LNCAP (cell line): Measurements from ENCODE around the gene ARL3.

Source experiments
- TF ChIP-seq, protein P1 (sequence below): fragments of 450-650 bp; IDR thresholded peaks from 2 replicates; pipeline ENCODE4 v1.5.1; 2017; ENCODE audit warnings: mild to moderate bottlenecking

Gene ARL3

DNA sequence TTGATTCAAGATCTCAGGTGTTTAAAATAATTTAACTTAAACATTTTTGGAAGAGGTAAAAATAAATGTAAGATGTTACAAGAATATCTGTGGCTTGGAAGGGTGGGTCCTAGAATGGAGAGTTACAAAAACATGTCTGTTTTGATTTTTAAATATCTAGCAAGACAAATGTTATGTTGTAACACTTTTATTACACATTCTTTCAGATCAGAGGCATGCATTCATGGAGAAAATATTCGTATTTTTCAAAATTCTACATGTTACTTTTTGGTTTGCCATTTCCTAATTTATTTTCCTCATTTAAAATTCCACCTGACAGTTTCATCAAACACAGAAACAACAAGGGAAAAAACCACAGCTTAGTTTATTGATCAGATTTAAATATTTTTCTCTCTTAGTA, 39.5 kb upstream of the ARL3 start:
- TF ChIP-seq, protein P1, sequence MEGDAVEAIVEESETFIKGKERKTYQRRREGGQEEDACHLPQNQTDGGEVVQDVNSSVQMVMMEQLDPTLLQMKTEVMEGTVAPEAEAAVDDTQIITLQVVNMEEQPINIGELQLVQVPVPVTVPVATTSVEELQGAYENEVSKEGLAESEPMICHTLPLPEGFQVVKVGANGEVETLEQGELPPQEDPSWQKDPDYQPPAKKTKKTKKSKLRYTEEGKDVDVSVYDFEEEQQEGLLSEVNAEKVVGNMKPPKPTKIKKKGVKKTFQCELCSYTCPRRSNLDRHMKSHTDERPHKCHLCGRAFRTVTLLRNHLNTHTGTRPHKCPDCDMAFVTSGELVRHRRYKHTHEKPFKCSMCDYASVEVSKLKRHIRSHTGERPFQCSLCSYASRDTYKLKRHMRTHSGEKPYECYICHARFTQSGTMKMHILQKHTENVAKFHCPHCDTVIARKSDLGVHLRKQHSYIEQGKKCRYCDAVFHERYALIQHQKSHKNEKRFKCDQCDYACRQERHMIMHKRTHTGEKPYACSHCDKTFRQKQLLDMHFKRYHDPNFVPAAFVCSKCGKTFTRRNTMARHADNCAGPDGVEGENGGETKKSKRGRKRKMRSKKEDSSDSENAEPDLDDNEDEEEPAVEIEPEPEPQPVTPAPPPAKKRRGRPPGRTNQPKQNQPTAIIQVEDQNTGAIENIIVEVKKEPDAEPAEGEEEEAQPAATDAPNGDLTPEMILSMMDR = no peak

DNA sequence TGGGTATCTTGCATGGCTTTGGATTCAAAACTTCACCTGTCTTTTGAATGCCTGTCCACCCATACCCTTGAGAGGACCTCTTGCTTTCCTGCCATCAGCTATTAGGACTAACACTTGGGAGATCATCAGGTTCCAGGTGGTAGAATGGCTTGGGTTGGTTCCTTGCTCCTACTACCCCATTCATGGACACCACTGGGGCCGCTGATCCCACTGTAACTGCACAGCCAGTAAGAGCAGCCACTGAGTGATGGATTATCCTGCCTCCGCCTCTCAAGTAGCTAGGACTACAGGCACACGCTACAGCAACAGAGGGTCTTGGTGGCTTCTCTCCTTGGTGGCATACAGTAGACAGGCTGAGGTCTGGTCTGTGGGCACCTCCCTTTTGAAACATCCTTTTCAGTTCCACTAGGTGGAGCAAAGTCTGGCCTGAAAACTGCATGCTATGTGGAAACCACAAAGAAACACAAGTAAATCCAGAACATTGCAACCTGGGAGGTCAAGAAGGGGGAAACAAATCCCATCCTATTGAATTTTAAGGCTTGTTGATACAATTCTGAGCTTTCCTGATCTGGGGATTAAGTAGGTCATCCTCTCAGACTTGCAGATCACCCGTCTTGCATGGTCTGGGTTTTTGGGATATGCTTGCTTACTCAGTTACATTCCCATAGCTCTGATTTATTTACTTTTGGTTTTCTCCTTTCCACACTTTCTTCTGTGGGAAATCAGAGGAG, 38.9 kb upstream of the ARL3 start:
- TF ChIP-seq, protein P1 = peak; percentile 54

DNA sequence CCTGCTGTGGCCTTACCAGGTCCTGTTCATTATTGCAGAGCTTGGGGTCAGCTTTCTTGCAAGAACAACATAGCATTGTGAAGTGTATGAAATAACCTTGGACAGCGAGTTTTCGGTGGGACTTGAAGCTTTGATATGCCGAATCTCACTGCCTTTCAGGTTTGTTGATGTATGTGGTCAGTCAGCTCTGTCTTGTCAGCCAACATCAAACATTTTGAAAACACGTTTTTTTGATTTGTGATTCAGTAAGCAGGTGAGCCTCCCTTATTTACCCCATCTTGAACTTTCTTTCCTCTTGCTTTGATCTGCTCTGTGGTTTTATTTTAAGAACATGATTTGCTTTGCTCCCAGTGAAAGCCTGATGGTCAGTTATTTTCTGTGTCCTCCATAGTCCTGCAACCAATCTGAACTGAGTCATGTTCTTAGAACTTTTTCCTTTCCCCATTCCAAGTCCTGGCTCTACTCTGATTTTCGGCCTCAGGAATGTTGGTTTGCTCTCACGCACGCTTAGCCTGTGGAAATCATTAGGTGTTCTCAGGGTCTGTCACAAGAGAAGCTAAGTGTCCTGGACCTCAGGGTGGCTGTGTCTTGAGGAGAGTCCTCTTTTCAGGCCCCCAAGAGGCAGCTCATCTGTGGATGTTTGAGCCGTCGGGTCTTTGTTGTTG, 38.2 kb upstream of the ARL3 start:
- TF ChIP-seq, protein P1 = no peak

DNA sequence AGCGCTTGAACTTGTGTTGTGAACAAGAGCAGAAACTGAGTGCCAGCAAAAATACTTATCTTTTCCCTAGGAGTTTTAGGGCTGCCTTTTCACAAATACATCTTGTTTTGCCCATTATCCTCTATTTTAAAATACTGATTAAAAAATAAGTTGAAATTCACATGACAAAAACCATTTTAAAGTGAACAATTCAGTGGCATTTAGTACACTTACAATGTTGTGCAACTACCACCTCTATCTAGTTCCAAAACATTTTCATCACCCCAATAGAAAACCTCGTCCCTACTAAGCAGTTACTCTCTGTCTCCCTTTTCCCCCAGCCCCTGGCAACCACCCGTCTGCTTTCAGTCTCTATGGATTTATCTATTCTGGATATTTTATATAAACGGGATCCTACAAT, 31.0 kb upstream of the ARL3 start:
- TF ChIP-seq, protein P1 = no peak

DNA sequence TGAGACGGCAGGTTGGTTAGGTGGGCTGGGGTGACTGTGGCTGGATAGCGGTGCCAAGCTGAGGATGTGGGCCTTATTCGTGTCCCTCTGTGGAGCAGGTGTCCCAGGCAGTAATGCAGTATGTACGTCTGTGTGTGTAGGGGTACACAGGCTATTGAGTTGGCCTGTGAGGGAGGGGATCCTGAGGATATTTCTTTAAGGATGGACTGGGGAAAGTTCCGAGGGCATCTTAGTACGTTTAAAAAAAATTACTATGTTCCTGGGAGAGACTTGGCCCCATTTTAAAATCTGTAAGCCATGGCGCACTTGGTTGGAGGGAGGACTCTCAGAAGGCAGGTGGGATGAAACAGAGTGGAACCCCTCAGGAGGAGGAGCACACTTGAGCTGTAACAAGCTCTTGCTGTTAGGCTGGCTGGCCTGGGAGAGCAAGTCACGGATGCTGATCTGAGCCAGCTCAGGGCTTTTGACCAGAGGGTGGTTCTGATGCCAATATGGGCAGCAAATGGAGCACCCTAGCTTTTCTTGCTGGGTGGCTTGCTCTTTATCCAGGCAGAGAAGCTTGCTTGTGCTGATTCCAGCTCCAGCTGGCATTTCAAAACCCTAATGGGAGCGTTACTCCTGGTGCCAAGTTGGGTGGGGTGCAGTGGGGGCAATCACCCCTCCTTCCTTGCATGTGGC, 30.3 kb upstream of the ARL3 start:
- TF ChIP-seq, protein P1 = no peak

DNA sequence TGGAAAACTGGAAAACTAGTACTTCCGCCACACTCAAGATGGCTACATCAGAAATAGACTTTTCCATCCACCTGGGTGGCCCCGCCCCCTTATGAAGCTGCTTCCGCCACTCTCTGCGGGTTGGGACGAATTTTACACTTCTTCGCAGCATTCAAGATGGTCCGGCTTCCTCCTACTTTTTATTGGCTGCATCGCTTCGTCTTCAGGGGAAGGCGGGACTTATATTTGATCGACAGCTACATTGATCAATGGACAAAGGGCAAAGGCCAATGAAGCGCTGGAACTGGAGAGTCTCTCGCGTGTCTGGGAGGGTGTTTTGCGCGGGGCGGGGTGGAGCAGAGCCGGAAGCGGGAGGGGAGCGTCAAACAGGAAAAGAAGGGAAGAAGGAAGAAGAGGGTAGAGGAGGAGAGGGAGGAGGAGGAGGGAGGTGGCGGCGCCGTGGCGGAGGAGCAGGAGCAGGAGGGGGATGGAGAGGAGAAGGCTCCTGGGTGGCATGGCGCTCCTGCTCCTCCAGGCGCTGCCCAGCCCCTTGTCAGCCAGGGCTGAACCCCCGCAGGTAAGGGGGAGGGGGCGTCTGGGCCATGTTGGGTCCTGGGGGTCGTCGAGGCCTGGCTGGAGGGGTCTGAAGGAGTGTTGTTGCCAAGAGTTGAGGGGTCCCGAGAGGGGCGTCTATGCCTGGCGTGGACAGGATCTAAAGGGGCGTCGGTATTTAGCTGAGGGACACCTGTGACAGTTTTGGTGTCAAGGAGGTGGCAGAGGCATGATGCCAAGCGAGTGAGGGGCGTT, 29.6 kb upstream of the ARL3 start, which contains the start of gene WBP1L:
TSS of gene WBP1L (plus strand) at position 361 of the 786 bp plus-strand sequence. CDS start at position 467, 106 bp downstream.
- TF ChIP-seq, protein P1 = no peak

DNA sequence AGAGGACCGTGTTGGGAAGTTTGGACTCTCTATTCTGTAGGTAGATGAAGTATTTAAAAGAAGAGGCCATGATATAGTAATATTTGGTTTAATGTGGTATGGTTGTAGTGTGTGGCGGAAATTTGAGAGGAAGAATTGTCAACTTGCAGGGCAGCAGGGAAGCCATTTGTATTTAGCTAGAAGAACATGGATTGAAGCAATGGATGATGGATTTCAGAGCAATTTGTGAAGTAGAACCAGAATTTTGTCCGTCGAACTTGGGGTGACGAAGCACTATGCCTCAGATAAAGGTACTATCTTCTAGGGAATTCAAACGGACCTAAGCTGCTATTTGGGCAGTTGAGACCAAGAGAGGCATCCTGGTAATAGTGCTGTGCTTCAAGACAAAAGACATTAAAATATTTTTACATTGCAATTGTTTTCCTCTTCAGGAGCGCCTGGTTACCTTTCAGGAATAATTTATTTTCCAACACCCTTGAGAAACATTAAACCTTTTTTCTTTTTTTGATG, 28.9 kb upstream of the ARL3 start:
- TF ChIP-seq, protein P1 = no peak
